D341Med (cell line): ENCODE measurements around the gene EIF4G2.

Experiments
- DNase-seq: peaks from one replicate; pipeline ENCODE4 v3.0.0; 2012; ENCODE audit warnings: low spot score

The EIF4G2 gene

DNA sequence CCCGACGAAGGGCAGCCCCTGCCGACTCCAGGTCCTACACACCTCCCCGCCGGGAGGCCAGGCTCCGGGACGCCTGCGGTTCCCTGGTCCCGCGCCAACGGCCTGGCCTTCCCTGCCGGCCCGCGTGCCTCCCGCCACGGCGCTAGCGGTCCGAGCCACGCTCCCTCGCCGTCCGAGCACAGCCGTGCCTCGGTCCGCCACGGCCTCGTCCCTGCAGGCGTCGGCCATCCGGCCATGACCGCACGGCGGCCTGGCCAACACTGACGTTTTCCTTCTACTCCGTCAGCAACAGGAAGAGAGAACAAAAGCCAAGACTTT lies 532 bp downstream of the EIF4G2 start:
- DNase-seq: no peak

GRCh38 chr11:10807493-10808234 lies 1.1 kb downstream of the EIF4G2 start:
- peak; percentile 52 for DNase-seq

DNA sequence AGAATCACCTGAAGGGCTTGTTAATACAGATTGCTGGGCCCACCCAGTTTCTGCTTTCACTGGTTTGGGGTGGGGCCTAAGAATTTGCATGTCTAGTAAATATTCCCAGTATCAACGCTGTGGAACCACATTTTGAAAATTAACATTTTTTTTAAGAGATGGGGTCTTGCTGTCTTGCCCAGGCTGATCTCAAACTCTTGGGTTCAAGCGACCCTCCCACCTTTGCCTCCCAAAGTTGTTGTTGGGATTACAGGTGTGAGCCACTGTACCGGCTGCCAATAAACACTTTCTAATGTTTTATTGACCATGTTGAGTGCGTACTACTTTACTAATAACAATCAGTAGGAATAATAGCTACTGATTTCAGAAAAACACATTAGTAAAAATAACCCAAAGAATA lies 2.5 kb downstream of the EIF4G2 start:
- no peak for DNase-seq

DNA sequence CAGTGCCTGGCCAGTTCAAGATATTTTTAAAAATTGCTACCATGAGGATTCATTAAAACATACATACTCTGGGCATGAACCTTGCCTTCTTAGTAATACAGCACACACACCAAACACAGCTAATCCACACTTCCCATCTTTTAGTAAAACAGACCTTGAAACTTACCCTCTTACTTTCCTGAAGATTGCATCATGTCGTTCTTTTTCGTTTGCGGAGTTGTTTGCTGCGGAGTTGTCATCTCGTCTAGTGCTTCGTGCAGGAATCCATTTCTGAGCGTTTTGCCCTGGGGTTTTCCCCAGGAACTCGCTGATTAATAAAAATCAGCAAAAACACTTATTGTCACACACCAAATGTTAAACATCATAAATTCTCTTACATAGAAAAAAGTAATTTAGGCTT lies 3.0 kb downstream of the EIF4G2 start:
- DNase-seq: no peak

GRCh38 chr11:10803676-10804075 lies 5.0 kb downstream of the EIF4G2 start:
- no peak for DNase-seq

- DNase-seq: no peak
Observed at GRCh38 chr11:10800292-10800691, 8.4 kb downstream of the EIF4G2 start.

GRCh38 chr11:10798330-10798928 lies 10.3 kb downstream of the EIF4G2 start:
- no peak for DNase-seq

DNA sequence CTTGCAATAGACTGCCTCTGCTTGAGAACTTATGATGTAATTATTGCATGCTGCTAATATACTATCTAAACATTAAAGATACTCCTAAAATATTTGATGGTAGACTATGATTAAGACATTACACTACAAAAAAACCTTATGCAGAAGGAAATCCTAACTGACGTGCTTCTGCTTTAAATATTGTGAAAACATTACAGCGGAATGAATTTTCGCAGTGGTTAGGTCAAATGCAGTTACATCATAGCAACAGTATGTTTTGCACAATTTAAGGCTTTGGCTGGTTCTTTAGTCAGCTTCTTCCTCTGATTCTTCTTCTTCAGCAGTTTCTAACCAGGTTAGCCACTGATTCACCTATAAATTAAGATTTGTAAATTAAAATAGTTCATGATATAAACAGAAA lies 11.2 kb downstream of the EIF4G2 start:
- DNase-seq: no peak

GRCh38 chr11:10797001-10797400 lies 11.7 kb downstream of the EIF4G2 start:
- no peak for DNase-seq

DNA sequence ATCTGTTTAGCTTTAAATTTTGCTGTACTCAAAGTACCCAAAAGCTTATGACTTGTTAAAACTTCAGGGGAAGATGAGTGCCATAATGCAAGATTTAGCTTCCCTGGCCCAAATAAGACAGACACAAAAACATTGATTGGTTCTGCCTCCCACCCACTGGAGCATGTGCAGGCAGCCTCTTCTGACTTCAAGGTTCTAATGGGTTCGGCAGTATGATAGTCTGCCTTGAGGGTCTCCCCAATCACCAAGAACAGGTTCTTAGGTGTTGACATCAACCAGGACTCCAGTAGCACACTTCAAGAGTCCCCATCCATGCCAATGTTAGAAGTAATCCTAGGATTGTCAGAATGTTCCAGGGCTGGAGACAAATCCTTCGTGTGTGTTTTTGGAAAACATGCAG lies 12.5 kb downstream of the EIF4G2 start:
- no peak for DNase-seq

DNA sequence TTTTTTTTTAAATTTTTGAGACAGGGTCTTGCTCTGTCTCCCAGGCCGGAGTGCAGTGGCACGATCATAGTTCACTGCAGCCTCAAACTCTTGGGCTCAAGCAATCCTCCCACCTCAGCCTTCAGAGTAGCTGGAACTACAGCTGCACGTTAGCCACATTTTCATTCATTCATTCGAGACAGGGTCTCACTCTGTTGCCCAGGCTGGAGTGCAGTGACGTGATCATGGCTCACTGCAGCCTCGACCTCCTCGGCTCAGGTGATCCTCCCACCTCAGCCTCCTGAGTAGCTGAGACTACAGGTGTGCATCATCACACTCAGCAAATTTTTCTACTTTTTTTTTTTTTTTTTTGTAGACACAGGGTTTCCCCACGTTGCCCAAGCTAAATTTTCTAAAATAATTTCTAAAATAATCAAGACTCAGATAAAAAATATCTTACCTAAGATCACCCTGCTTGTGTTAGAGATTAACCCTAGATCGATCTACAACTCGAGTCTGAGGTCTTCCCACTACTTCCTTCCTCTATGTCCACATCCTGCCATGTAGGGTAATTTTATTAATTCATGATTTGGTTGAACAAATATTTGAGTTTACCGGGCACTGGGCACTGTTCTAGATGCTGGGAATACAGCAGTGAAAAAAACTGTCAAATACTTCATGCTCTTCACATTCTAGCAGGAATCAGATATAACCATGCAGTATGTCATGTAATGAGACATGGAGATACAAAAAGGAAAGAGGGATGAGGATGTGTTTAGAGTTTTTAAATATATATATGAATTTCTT lies 15.1 kb downstream of the EIF4G2 start:
- no peak for DNase-seq

GRCh38 chr11:10792385-10793068 lies 16.2 kb downstream of the EIF4G2 start:
- DNase-seq: peak; percentile 91

- no peak for DNase-seq
Observed at GRCh38 chr11:10786451-10786850, 22.3 kb downstream of the EIF4G2 start.

GRCh38 chr11:10785146-10785474 lies 23.6 kb downstream of the EIF4G2 start:
- no peak for DNase-seq

DNA sequence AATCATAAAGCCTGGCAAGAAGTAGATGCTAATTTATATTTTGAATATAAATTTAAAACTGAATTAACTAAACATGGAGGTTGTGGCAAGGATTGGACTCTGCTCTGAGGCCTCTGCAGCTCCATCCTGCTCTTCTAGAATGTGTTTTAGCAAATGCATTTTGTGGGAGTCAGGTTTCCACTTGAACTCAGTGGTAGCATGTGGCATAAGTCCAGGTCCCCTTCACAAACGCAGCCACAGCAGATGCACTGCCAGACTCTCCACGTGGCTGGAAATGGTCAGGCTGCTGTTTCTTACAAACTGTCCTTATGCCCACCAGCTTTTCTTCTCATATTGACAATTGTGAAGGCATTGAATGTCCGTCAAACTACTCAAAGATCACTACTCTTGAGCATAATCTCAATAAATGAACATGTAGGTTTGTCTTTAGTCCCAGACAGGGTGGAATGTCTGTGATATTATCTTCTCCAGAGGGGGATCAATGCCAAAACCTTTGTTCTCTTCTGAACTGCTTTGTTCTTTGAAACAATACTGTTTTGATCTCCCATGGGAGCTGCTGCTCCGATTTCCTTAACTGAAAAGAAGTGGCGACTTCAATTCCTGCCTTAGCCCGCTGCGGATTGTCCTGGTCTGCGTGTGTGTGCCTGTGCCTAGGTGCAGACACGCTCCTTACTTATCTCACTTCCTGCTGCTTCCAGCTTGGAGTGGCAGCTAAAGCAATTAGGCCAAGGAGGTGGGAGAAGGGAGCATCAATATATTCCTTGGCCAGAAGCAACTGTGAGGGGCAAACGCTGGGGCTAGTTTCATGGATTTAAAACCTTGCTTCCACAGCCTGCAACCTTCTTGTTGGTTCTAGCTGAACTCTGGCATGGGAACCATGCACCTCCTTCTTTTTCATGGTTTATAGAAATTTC lies 24.2 kb downstream of the EIF4G2 start:
- no peak for DNase-seq

GRCh38 chr11:10780040-10780439 lies 28.7 kb downstream of the EIF4G2 start:
- DNase-seq: no peak

DNA sequence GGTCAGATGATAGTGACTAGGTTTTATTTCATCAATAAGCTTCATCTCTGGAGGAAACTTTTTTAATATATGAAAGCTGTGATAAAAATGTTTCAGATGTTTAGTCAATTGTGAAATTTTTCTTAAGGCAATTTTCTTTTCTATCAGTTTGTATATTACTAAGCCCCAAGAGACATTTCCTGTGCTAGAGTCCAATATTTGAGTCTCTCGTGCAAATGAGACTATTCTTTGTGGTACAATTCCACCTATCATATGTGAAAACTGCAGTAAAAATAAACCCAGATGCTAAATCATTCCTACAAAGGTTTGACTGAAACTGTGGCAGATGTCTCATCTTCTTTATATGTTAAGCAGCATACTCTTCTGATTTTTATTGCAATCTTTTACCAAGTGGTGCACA lies 29.6 kb downstream of the EIF4G2 start:
- no peak for DNase-seq

- no peak for DNase-seq
Observed at GRCh38 chr11:10778217-10778970, 30.3 kb downstream of the EIF4G2 start.

DNA sequence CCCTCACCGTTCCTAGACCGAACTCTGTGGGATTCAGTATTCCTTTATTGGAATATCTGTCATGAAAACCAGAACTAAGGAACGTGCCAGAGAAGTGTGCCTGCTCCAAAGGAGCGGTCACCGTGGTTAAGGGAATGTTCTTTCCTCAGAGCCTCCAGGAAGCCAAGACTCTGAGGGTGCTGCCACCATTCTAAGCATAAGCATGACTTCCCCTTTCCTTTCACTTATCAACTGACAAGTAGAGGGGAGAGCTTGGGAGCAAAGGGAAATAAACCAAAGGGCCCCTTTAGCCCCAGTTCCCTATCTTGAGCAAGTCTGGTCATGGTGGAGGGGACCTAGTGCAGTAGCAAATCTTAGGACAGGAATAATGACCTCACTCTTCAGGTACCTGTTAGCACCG lies 30.9 kb downstream of the EIF4G2 start:
- DNase-seq: no peak

- no peak for DNase-seq
Observed at GRCh38 chr11:10777393-10777793, 31.3 kb downstream of the EIF4G2 start.

DNA sequence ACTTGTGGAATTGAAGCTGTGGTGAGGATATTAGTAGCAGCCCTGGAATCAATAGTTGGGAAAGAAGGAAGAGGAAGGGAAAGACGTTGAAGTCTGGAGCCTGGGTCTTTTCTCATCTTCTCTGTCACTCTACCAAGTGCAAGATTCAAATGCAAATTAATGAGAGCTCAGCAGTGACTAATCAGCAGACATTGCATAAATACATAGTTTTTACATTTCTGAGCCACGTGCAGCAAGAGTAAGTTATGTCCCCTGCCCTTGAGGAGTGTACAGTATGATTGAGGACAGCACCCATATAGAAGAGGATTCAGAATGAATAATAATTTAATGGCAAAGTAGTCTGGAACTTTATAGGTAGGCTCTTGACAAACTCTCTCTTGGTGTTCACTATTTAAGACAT lies 33.9 kb downstream of the EIF4G2 start:
- no peak for DNase-seq
